Esophagus muscularis mucosa (tissue), 3 donors: ENCODE results near the gene CPA5.

Source experiments
- POLR2AphosphoS5 ChIP-seq, 2 donors: sonication (generic); formaldehyde crosslinking; IDR thresholded peaks; one replicate each; pipeline ENCODE4 v1.6.1; 2017; ENCODE audit warnings: antibody characterized with exemption in 2 of 2
- TF ChIP-seq, protein P1 (sequence below), 3 experiments: fragments of 200-600 bp in 2 of 3; fragments of 450-650 bp in 1 of 3; sonication (generic) in 2 of 3; IDR thresholded peaks; one replicate each; pipeline ENCODE4 v1.5.1; 2017 to 2019; ENCODE audit warnings: antibody characterized with exemption in 3 of 3, mild to moderate bottlenecking in 2 of 3, moderate library complexity in 1 of 3

DNA sequence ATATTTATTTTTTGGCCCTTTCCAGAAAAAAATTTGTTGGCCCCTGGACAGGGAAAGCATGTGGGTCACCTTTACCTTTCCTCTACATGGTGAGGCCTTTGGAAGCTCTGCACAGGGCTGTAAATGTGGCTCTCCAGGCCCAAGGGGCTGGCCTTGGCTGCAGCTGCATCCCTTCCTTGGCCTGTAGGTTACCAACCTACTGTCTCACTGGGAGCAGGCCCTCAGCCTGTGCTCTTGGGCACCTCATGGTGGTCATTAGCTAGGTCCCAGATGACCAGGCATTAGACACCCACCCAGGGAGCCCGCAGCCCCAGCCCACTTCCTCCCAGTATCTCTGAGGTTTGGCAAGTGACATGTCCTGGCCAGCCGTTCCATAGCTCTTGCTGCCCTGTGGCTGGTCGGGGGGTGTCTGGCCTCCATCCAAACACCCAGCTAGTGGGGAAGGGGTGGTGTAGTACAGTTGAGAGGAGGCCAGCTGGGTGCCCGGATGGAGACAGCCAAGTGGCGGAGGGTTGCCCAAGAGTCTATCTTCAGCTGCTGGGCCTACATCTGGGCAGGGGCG, 7.1 kb upstream of the CPA5 start:
- TF ChIP-seq, protein P1, sequence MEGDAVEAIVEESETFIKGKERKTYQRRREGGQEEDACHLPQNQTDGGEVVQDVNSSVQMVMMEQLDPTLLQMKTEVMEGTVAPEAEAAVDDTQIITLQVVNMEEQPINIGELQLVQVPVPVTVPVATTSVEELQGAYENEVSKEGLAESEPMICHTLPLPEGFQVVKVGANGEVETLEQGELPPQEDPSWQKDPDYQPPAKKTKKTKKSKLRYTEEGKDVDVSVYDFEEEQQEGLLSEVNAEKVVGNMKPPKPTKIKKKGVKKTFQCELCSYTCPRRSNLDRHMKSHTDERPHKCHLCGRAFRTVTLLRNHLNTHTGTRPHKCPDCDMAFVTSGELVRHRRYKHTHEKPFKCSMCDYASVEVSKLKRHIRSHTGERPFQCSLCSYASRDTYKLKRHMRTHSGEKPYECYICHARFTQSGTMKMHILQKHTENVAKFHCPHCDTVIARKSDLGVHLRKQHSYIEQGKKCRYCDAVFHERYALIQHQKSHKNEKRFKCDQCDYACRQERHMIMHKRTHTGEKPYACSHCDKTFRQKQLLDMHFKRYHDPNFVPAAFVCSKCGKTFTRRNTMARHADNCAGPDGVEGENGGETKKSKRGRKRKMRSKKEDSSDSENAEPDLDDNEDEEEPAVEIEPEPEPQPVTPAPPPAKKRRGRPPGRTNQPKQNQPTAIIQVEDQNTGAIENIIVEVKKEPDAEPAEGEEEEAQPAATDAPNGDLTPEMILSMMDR (IDR thresholded peaks at IDR 0.05): no peak
- TF ChIP-seq POLR2AphosphoS5 (IDR thresholded peaks at IDR 0.05): no peak
